NK-92 (cell line): ENCODE data around the gene NPAS2.

Experiments used
- DNase-seq: peaks from one replicate; lab custom pipeline; 2025; ENCODE audit not compliant: unreplicated experiment; lab: John Stamatoyannopoulos, UW

The NPAS2 gene

DNA sequence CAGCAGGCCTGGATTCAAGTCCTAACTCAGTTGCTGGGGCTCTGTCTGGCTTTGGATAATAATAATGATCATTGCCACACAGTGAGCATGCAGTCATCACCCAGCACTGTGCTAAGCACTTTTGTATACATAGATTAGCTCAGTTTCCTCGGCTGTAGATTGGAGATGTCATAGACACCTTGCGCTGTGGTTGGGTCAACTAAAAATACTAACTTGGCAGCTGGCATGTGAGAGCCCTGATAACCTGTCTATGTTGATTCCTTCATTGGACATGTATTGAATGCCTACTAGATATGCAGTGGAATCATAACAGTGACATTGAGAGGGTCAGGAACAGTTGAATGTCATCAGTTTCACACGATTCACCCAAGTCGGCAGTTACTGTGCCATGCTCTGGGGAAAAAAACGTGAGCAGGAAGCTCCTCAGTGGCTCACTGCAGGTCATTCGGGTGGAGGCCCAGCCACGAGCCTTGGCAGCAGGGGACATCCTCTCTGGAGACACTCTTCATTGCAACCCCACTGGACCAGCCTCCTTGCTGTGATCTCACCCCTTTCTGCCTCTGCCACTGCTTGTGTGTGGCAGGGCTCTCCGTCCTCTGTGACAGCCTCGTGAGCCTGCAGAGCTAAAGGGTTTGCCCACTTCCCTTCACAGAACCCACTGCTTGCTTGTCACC is 85.3 kb downstream of the NPAS2 start:
- no peak for DNase-seq

GRCh38 chr2:100906131-100906530 is 86.2 kb downstream of the NPAS2 start:
- no peak for DNase-seq

DNA sequence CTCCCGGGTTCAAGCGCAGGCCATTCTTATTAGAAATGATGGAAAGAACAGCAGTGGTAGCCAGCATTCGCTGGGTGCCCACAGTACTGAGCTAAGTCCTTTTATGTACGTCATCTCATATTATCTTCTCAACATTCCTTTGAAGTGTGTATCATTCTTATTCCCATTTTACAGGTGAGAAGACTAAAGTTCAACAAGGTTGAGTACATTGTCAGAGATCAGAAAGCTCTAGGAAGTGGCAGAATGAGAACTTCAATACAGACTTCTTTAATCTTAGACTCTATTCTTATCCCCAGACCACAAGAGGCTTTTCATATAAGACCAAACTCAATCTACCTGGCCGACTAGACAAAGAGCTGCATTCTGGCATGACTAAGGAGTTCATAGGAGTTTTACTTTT is 86.7 kb downstream of the NPAS2 start:
- no peak for DNase-seq

GRCh38 chr2:100907832-100908231 is 87.9 kb downstream of the NPAS2 start:
- DNase-seq: no peak

GRCh38 chr2:100909534-100910081 is 89.7 kb downstream of the NPAS2 start:
- no peak for DNase-seq

GRCh38 chr2:100910111-100910510 is 90.2 kb downstream of the NPAS2 start:
- DNase-seq: no peak

DNA sequence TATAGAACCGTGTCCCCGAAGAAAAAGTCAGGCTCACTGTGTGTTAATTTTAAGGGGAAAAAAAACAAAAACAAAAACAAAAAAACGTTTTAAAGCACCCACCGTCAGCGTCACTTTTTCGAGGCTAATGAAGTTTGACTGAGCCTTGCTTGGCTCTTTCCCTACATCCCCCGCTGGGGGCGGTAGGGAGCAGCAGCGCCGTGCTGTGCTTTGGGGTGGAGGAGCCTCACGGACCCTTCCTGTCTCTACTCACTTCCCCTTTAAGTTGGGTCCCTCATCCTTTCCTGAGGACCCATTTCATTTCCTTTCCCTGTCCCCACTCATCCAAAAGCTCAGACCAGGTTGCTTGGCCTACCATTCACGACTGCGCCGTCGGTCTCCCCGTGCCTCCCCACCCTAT is 99.4 kb downstream of the NPAS2 start:
- DNase-seq: no peak

DNA sequence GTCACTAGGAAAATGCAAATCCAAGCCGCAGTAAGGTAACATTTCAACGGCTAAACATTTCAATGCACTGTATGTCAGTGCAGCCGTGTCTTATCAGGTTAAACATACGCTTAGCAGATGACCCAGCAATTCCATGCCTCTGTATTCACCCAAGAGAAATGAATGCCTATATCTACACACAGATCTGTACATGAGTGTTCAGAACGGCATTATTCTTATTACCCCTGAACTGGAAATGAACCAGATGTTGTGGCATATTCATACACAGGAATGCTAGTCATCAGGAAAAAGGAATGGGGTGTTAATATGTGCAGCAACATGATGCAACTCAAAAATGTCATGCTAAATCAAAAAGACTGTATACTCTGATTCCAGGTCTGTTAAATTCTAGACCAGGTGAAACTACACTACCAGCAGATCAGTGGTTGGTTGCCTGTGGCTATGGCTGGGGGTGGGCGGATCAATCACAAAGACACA is 101.8 kb downstream of the NPAS2 start:
- no peak for DNase-seq

- no peak for DNase-seq
Measured at GRCh38 chr2:100923461-100924060, 103.6 kb downstream of the NPAS2 start.

- no peak for DNase-seq
Measured at GRCh38 chr2:100924122-100924519, 104.2 kb downstream of the NPAS2 start.

DNA sequence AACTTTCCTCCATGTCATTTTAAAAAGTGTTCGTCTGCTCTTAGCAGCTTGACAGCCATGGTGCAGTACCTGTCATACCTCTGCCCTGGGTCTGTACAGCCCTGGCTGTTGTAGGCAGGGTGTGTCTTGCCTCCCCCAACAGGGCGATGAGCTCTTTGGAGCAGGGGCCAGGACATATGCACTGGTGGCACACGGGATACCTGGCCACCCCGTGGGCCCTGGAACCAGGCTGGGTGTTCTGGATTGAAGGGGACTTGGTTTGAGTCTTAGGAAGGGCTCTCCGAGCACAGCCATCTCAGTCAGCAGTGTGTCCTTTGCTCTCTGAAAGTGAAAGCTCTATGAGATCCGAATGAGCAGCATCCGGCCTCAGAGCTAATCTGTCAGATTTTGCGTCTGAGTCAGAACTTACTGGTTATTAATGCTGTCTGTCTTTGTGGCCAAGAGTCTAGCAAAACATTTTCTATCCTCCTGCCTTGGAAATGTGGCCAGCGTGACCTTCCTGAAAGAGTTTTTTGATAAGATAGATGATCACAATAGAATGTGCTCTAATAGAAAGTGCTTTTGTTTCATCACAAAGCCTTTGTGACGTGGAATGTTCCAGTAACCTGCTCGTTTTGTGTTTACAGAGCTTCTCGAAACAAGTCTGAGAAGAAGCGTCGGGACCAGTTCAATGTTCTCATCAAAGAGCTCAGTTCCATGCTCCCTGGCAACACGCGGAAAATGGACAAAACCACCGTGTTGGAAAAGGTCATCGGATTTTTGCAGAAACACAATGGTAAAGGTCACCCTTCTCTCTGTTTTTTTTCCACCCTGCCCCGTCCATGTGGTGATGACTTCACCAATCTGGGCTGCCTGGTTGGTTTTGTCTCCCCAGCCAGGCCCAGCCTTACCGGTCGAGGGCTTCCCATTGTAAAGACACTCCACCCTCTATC is 104.8 kb downstream of the NPAS2 start:
- no peak for DNase-seq

DNA sequence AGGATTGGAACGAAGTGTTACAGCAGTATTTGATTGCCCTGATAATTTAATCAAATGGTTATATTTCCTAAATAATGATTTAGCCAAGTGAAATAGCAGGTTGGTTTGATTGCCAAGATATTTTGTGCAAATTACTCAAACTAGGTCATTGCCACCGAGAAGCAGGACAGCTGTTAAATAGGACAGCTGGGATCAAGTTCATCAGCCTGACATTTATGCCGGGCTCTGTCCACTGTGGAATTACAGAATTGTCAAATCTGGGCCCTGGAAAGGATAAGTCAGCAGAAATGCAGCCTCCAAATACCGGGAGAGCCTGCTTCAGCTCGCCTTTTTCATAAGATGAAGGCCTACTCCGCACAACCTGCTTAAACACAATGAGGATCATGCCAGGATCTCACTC is 108.3 kb downstream of the NPAS2 start:
- no peak for DNase-seq

GRCh38 chr2:100929147-100929546 is 109.2 kb downstream of the NPAS2 start:
- no peak for DNase-seq

- DNase-seq: no peak
Measured at GRCh38 chr2:100934504-100935371, 114.8 kb downstream of the NPAS2 start.

DNA sequence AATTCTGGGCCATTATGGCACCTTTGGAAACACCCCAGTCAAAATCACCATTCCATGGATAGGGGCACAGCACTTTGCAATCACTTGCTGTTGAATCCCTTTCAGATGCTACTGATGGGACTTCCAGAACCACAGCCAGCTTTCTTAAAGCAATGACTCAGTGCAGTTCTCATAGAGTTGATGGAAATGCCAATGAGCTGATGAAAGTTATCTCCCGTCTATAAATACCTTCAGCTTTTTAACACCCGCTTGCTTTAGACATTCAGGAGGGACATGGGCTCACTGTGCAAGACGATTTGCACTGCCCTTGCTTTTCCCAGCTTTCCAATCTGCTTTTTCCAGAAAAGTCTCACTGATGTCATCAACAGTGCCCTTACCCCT is 115.4 kb downstream of the NPAS2 start:
- no peak for DNase-seq

GRCh38 chr2:100936070-100936741 is 116.3 kb downstream of the NPAS2 start:
- no peak for DNase-seq

DNA sequence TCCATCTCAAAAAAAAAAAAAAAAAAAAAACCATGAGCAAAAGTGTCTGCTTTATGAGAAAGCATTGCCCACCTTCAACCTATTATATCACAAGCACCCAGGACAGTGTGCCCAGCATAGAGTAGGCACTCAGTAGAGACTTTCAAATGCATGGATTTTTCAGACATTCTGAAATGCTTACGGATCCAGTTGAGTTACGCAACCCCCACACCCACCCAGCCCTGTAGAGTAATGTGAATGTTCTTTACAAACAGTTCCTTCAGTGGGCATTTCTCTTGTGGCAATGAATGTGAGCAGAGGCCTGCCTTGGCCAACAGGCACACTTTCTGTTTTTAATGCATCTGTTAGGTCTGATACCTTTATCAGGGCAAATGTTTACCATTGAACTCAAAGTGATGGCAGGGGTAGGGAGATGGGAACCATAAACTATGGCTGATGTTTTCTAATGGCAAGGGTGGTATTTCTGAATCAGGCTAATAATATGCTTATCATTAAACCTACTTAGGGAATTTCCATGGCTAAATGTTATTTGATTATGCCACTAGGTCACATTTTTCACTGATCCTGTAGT is 117.1 kb downstream of the NPAS2 start:
- no peak for DNase-seq

- no peak for DNase-seq
Measured at GRCh38 chr2:100938031-100939026, 118.4 kb downstream of the NPAS2 start.

DNA sequence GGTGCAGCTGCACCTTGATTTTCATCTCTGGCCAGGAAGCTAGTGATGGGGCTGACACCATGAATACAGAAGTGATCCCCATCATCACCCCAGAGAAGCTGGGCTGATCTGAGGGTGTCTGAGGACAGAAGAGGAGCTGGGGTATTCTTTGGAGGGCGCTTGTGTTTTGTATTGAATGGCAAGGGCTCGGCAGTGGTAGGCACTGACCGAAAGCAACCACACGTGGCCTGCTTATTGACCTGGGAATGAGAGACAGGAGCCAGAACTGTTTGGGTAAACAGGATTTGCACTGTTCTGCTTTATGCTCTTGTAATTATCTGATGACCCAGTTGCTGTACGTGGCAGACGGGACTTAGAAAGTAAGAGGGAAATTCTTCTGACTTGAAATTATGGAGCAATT is 119.5 kb downstream of the NPAS2 start:
- no peak for DNase-seq
